H1 (cell line): ENCODE measurements around the gene RAPH1. TPM values are rescaled to one million over a fixed set of nuclear protein-coding genes. Genes with fewer than 3 reads are reported as not detected.

Experiments used
- CTCF ChIA-PET: fragments of 300-600 bp; sonication (Branson Sonifier 250); formaldehyde crosslinking; loops from one replicate; lab custom pipeline; 2021; ENCODE audit not compliant: partially characterized antibody; lab: Charles Lee
- POLR2A ChIA-PET: fragments of 300-600 bp; sonication (Branson Sonifier 250); formaldehyde crosslinking; loops from one replicate; lab custom pipeline; 2021; ENCODE audit warnings: inconsistent platforms; ENCODE audit not compliant: partially characterized antibody; lab: Charles Lee
- DNase-seq, 2 experiments: peaks; one replicate each; pipeline versions ENCODE4 v3.0.0 to v3.0.0-alpha.2; 2010 to 2022; ENCODE audit warnings: low spot score in 2 of 2, low read depth in 1 of 2, mixed read lengths in 1 of 2
- FAIRE-seq: peaks from 2 replicates; lab custom pipeline; 2011; peaks lifted over from hg19 to GRCh38; lab: Jason Lieb, UNC
- H2AFZ ChIP-seq: 2 replicates; pipeline ENCODE4 v1.8.1; 2012; ENCODE audit warnings: low read length, inconsistent platforms
- H2AK5ac ChIP-seq: 2 replicates; pipeline ENCODE4 v1.6.1; 2013; ENCODE audit warnings: low read depth, low read length
- H2BK120ac ChIP-seq: replicated peaks from 2 replicates; pipeline ENCODE3; 2013; ENCODE audit warnings: low read depth, low read length, inconsistent platforms
- H2BK12ac ChIP-seq: 2 replicates; pipeline ENCODE4 v1.6.1; 2013; ENCODE audit warnings: low read depth, low read length
- H2BK15ac ChIP-seq: 2 replicates; pipeline ENCODE4 v1.6.1; 2013; ENCODE audit warnings: low read length
- H2BK20ac ChIP-seq: 2 replicates; pipeline ENCODE4 v1.6.1; 2013; ENCODE audit warnings: low read length
- H2BK5ac ChIP-seq: 2 replicates; pipeline ENCODE4 v1.6.1; 2013; ENCODE audit warnings: low read depth, low read length
- H3K14ac ChIP-seq: 2 replicates; pipeline ENCODE4 v1.6.1; 2013; ENCODE audit warnings: inconsistent platforms; ENCODE audit not compliant: insufficient read length
- H3K18ac ChIP-seq: 2 replicates; pipeline ENCODE4 v1.6.1; 2013; ENCODE audit warnings: low read length; ENCODE audit errors: extremely low read depth
- H3K23ac ChIP-seq: 2 replicates; pipeline ENCODE4 v1.6.1; 2013; ENCODE audit warnings: inconsistent platforms; ENCODE audit not compliant: insufficient read length
- H3K23me2 ChIP-seq: 2 replicates; pipeline ENCODE4 v1.6.1; 2013; ENCODE audit warnings: low read depth, low read length
- H3K27ac ChIP-seq: 2 replicates; pipeline ENCODE4 v1.6.1; 2011; ENCODE audit warnings: low read depth, low read length, inconsistent platforms
- H3K27me3 ChIP-seq, 4 experiments: replicated peaks in 1 of 4; 1 replicate in 1 of 4; 2 replicates in 3 of 4; pipeline versions ENCODE4 v1.6.1 to v1.8.1; 2011 to 2013; ENCODE audit warnings: low read length in 3 of 4, mild to moderate bottlenecking in 3 of 4, inconsistent platforms in 2 of 4, mixed read lengths in 2 of 4, moderate library complexity in 1 of 4; ENCODE audit not compliant: control insufficient read depth in 3 of 4, insufficient read depth in 3 of 4; ENCODE audit errors: extremely low read depth in 1 of 4
- H3K36me3 ChIP-seq, 4 experiments: 2 replicates each; pipeline versions ENCODE4 v1.6.1 to v1.8.1; 2011 to 2013; ENCODE audit warnings: mild to moderate bottlenecking in 4 of 4, low read length in 3 of 4, moderate library complexity in 2 of 4, control low read depth in 1 of 4, inconsistent platforms in 1 of 4; ENCODE audit not compliant: insufficient read depth in 4 of 4, control insufficient read depth in 2 of 4
- H3K4ac ChIP-seq: replicated peaks from 2 replicates; pipeline ENCODE3; 2013; ENCODE audit warnings: low read length, low read depth, mixed read lengths, inconsistent platforms; ENCODE audit not compliant: insufficient read length
- H3K4me1 ChIP-seq, 4 experiments: replicated peaks in 1 of 4; 1 replicate in 1 of 4; 2 replicates in 3 of 4; pipeline versions ENCODE4 v1.6.1 to v1.8.1; 2011 to 2013; ENCODE audit warnings: low read length in 3 of 4, inconsistent platforms in 2 of 4, mixed read lengths in 1 of 4; ENCODE audit not compliant: insufficient read depth in 4 of 4, control insufficient read depth in 3 of 4
- H3K4me2 ChIP-seq, 2 experiments: 2 replicates each; pipeline versions ENCODE4 v1.6.1 to v1.8.1; 2011 to 2013; ENCODE audit warnings: low read depth in 2 of 2, low read length in 2 of 2, control low read depth in 1 of 2, inconsistent platforms in 1 of 2, mild to moderate bottlenecking in 1 of 2; ENCODE audit not compliant: insufficient read depth in 1 of 2
- H3K4me3 ChIP-seq, 4 experiments: fragments of 200-600, 300-600 bp in 1 of 4; sonication (generic), shearing (Covaris generic), sonication (Bioruptor Twin) in 1 of 4; 2 replicates each; pipeline versions ENCODE4 v1.5.1 to v1.8.1; 2011 to 2016; ENCODE audit warnings: low read length in 4 of 4, low read depth in 3 of 4, control low read depth in 2 of 4, inconsistent platforms in 2 of 4, mild to moderate bottlenecking in 2 of 4, mixed read lengths in 1 of 4, moderate library complexity in 1 of 4; ENCODE audit not compliant: insufficient read depth in 2 of 4; ENCODE audit errors: extremely low read depth in 1 of 4
- H3K56ac ChIP-seq: replicated peaks from 2 replicates; pipeline ENCODE3; 2013; ENCODE audit warnings: low read depth, mild to moderate bottlenecking, mixed read lengths, low read length, inconsistent platforms; ENCODE audit not compliant: insufficient read length
- H3K79me1 ChIP-seq: 2 replicates; pipeline ENCODE4 v1.6.1; 2013; ENCODE audit warnings: low read depth, low read length, control low read depth
- H3K79me2 ChIP-seq, 2 experiments: 2 replicates each; pipeline versions ENCODE4 v1.6.1 to v1.8.1; 2012 to 2013; ENCODE audit warnings: low read length in 2 of 2, mild to moderate bottlenecking in 2 of 2, inconsistent platforms in 1 of 2; ENCODE audit not compliant: insufficient read depth in 2 of 2, control insufficient read depth in 1 of 2
- H3K9ac ChIP-seq, 4 experiments: replicated peaks in 1 of 4; 1 replicate in 1 of 4; 2 replicates in 3 of 4; pipeline versions ENCODE4 v1.6.1 to v1.8.1; 2011 to 2013; ENCODE audit warnings: low read depth in 3 of 4, low read length in 3 of 4, control low read depth in 2 of 4, mild to moderate bottlenecking in 2 of 4, moderate library complexity in 2 of 4, inconsistent platforms in 1 of 4; ENCODE audit errors: extremely low read depth in 1 of 4
- H3K9me3 ChIP-seq, 2 experiments: 2 replicates each; pipeline versions ENCODE4 v1.6.1 to v1.8.1; 2012 to 2013; ENCODE audit warnings: mild to moderate bottlenecking in 2 of 2, moderate library complexity in 2 of 2, control low read depth in 1 of 2, inconsistent platforms in 1 of 2, low read depth in 1 of 2, low read length in 1 of 2, mixed read lengths in 1 of 2; ENCODE audit not compliant: insufficient read depth in 2 of 2
- H4K20me1 ChIP-seq, 2 experiments: replicated peaks in 1 of 2; 2 replicates each; pipeline versions ENCODE3 to v1.8.1; 2011 to 2013; ENCODE audit warnings: inconsistent platforms in 2 of 2, low read length in 2 of 2, mild to moderate bottlenecking in 1 of 2; ENCODE audit not compliant: insufficient read depth in 2 of 2, control insufficient read depth in 1 of 2
- H4K5ac ChIP-seq: 2 replicates; pipeline ENCODE4 v1.6.1; 2013; ENCODE audit warnings: low read length, low read depth, mixed read lengths, inconsistent platforms; ENCODE audit not compliant: insufficient read length
- H4K8ac ChIP-seq: 2 replicates; pipeline ENCODE4 v1.8.0; 2013; ENCODE audit warnings: mild to moderate bottlenecking, moderate library complexity, low read length, inconsistent platforms; ENCODE audit not compliant: insufficient read depth; ENCODE audit errors: extremely low read depth
- H4K91ac ChIP-seq: replicated peaks from 2 replicates; pipeline ENCODE3; 2013; ENCODE audit warnings: low read length, mixed read lengths, inconsistent platforms; ENCODE audit not compliant: insufficient read length
- CBX5 ChIP-seq: fragments of 300-800, 300-1000 bp; sonication (generic); IDR thresholded peaks from 2 replicates; pipeline ENCODE4 v1.7.1; 2016; ENCODE audit warnings: antibody characterized with exemption, low read length, low read depth
- CREB1 ChIP-seq: IDR thresholded peaks from 2 replicates; pipeline ENCODE4 v1.6.1; 2012; ENCODE audit warnings: inconsistent platforms
- CTBP2 ChIP-seq: IDR thresholded peaks from 2 replicates; pipeline ENCODE4 v1.7.0; 2011; ENCODE audit warnings: borderline replicate concordance, mild to moderate bottlenecking, moderate library complexity, mixed read lengths, low read length; ENCODE audit not compliant: insufficient read depth, insufficient read length
- EP300 ChIP-seq, 2 experiments: IDR thresholded peaks; 1 replicate in 1 of 2; 2 replicates in 1 of 2; pipeline ENCODE4 v1.6.1; 2011 to 2012; ENCODE audit warnings: low read depth in 2 of 2, low read length in 2 of 2, mild to moderate bottlenecking in 2 of 2, borderline replicate concordance in 1 of 2, inconsistent platforms in 1 of 2, moderate library complexity in 1 of 2
- JUN ChIP-seq: IDR thresholded peaks from 2 replicates; pipeline ENCODE4 v1.6.1; 2011; ENCODE audit warnings: low read depth, mild to moderate bottlenecking, improper control_type of control experiment, low read length
- MAFK ChIP-seq: IDR thresholded peaks from 2 replicates; pipeline ENCODE4 v1.6.1; 2012; ENCODE audit warnings: low read depth, mild to moderate bottlenecking, improper control_type of control experiment, low read length
- NRF1 ChIP-seq: IDR thresholded peaks from 2 replicates; pipeline ENCODE4 v1.6.1; 2011; ENCODE audit warnings: mild to moderate bottlenecking, low read depth, low read length, improper control_type of control experiment
- PHF8 ChIP-seq: fragments of 200-600 bp; sonication (generic); conservative IDR thresholded peaks from 2 replicates; pipeline ENCODE4 v1.7.1; 2012; ENCODE audit warnings: low read depth, mild to moderate bottlenecking, inconsistent platforms, low read length, moderate library complexity
- POLR2A ChIP-seq, 2 experiments: IDR thresholded peaks; 1 replicate in 1 of 2; 2 replicates in 1 of 2; pipeline ENCODE4 v1.6.1; 2011; ENCODE audit warnings: low read depth in 2 of 2, low read length in 2 of 2, mild to moderate bottlenecking in 2 of 2; ENCODE audit errors: control extremely low read depth in 1 of 2
- POLR2AphosphoS5 ChIP-seq: IDR thresholded peaks from 2 replicates; pipeline ENCODE4 v1.6.1; 2011; ENCODE audit warnings: low read depth, low read length
- POU5F1 ChIP-seq: IDR thresholded peaks from 2 replicates; pipeline ENCODE4 v1.6.1; 2011; ENCODE audit warnings: low read depth, mild to moderate bottlenecking, low read length, moderate library complexity
- RAD21 ChIP-seq, 2 experiments: IDR thresholded peaks in 1 of 2; conservative IDR thresholded peaks in 1 of 2; 2 replicates each; pipeline ENCODE4 v1.6.1; 2011; ENCODE audit warnings: low read depth in 2 of 2, low read length in 2 of 2, improper control_type of control experiment in 1 of 2, inconsistent platforms in 1 of 2, mild to moderate bottlenecking in 1 of 2, moderate library complexity in 1 of 2
- SIRT6 ChIP-seq: IDR thresholded peaks from one replicate; pipeline ENCODE4 v1.7.1; 2012; ENCODE audit warnings: low read length, inconsistent platforms
- SP2 ChIP-seq: IDR thresholded peaks from 2 replicates; pipeline ENCODE4 v1.6.1; 2012; ENCODE audit warnings: mild to moderate bottlenecking, low read length, inconsistent platforms
- SP4 ChIP-seq: IDR thresholded peaks from 2 replicates; pipeline ENCODE4 v1.6.1; 2012; ENCODE audit warnings: low read length, inconsistent platforms
- TEAD4 ChIP-seq: IDR thresholded peaks from 2 replicates; pipeline ENCODE4 v1.6.1; 2012; ENCODE audit warnings: low read depth, low read length, inconsistent platforms, mixed read lengths
- WGBS, 2 experiments: shearing (Covaris generic) in 1 of 2; methylation state at CpG; one replicate each; pipeline versions ENCODE4 v1.1.6 to v1.1.7; 2013 to 2015; ENCODE audit warnings: low lambda C conversion rate in 2 of 2, mixed read lengths in 2 of 2, inconsistent platforms in 1 of 2, low coverage in 1 of 2, missing lambda C conversion rate in 1 of 2; ENCODE audit not compliant: insufficient replicate concordance in 2 of 2, insufficient coverage in 1 of 2, insufficient read length in 1 of 2; ENCODE audit errors: extremely low coverage in 1 of 2, missing lambda C conversion rate in 1 of 2; 5-methylcytosine and 5-hydroxymethylcytosine counted together
- polyA plus RNA-seq, 7 experiments: library from polyadenylated mRNA; depleted of rRNA in 3 of 7; stranded (reverse) in 5 of 7; unstranded in 2 of 7; fragments of >200 nt in 5 of 7; fragments of 200-250 nt in 2 of 7; gene quantifications; 1 replicate in 5 of 7; 2 replicates in 1 of 7; 4 replicates in 1 of 7; pipeline versions ENCODE4 v1.2.1 to v1.2.3, GENCODE V29; 2011 to 2013; ENCODE audit warnings: missing spikeins in 2 of 7, mixed read lengths in 2 of 7
- total RNA-seq: library from RNA; stranded (reverse); fragmentation: NEBNext Ultra II Directional; extraction: Animal tissue kit (Norgen Biotek cat#: 25700); gene quantifications from 2 replicates; pipeline ENCODE4 v1.2.1, GENCODE V29; 2021

Gene RAPH1
- total and polyA plus RNA-seq, 2 of the 8 experiments (the other 6 are each of a cell fraction or from before 2014, with no cell fraction given): 3.8 to 27.4 TPM

- DNase-seq (no peak), FAIRE-seq (no peak)
- Histone ChIP-seq H3K14ac (no peak overlapping the region), H4K20me1 (peaks cover 0 to 2% of the 10 kb centered on the region in 2 experiments), H2BK15ac (no peak overlapping the region), H3K4me2 (no peak overlapping the region), H3K27ac (no peak overlapping the region), H3K79me2 (peaks cover 0 to 42% of the 10 kb centered on the region in 2 experiments; a peak in 3 of 4 replicates), H3K23ac (no peak overlapping the region), H3K79me1 (no peaks in the 10 kb centered on the region), H3K27me3 (no peaks in the 10 kb centered on the region), H2AK5ac (no peak overlapping the region), H2BK12ac (no peak overlapping the region), H3K9ac (no peak overlapping the region), H3K4me1 (no peaks in the 10 kb centered on the region), H3K4ac (no peak overlapping the region), H3K9me3 (0 out of 4 replicates have a peak, but pooled peaks cover 0 to 4% of the 10 kb centered on the region in 2 experiments), H3K23me2 (no peaks in the 10 kb centered on the region), H2BK120ac (peak overlapping the region; percentile 41), H3K36me3 (no peaks in the 10 kb centered on the region), H2BK5ac (no peak overlapping the region), H4K5ac (no peak overlapping the region), H4K91ac (no peak overlapping the region), H3K56ac (no peak overlapping the region), H2BK20ac (no peak overlapping the region), H4K8ac (no peak overlapping the region), H3K18ac (no peak overlapping the region), H3K4me3 (no peak overlapping the region), H2AFZ (no peak overlapping the region)
- ChIA-PET CTCF (interaction anchor here (1.1 to 1.4 kb wide), 3 partner anchors 13 to 58 kb away, joined by 3 read pairs; no protein-coding TSS in a partner anchor), POLR2A (interaction anchor here (0.8 to 1.0 kb wide), 2 partner anchors 24 to 77 kb away, joined by 3 read pairs; partner anchors contain the start of gene RAPH1)
- 83% methylated on average over 1 of the region's 1 CpG; no CpG with 5 or more reads in 1 of the 2 experiments for WGBS, 2 experiments
- TF ChIP-seq MAFK (no peak), TEAD4 (no peak), CREB1 (no peak), SP2 (no peak), EP300 (IDR thresholded peaks at IDR 0.05; ENCODE audit: borderline replicate concordance in 1 of 2, low read depth in 2 of 2, low read length in 2 of 2) (no peak), CBX5 (no peak), PHF8 (no peak), POU5F1 (no peak), CTBP2 (no peak), JUN (no peak), NRF1 (no peak), POLR2A (IDR thresholded peaks at IDR 0.05; ENCODE audit: control extremely low read depth in 1 of 2, low read depth in 2 of 2, low read length in 2 of 2) (no peak), POLR2AphosphoS5 (no peak), SIRT6 (no peak), SP4 (no peak), RAD21 (IDR thresholded peaks at IDR 0.05 in 1 of 2, conservative IDR thresholded peaks at IDR 0.05 in 1 of 2; ENCODE audit: low read depth in 2 of 2, low read length in 2 of 2) (no peak)
Observed at GRCh38 chr2:203510941-203511305, 24.2 kb downstream of the RAPH1 start.
